Parathyroid adenoma (tissue), 2 donors: ENCODE measurements around the gene ADGRL3.

Experiments
- H2AFZ ChIP-seq: fragments of 300-600 bp; sonication (generic); one replicate; pipeline ENCODE4 v1.7.0; 2017; ENCODE audit warnings: antibody characterized with exemption, mild to moderate bottlenecking
- H3K27ac ChIP-seq: fragments of 300-600 bp; sonication (generic); one replicate; pipeline ENCODE4 v1.7.0; 2017
- H3K27me3 ChIP-seq: fragments of 300-600 bp; sonication (generic); one replicate; pipeline ENCODE4 v1.7.0; 2017; ENCODE audit warnings: low read length; ENCODE audit not compliant: control insufficient read depth, insufficient read depth
- H3K36me3 ChIP-seq: fragments of 300-600 bp; sonication (generic); one replicate; pipeline ENCODE4 v1.7.0; 2017; ENCODE audit warnings: low read length; ENCODE audit not compliant: control insufficient read depth, insufficient read depth
- H3K4me1 ChIP-seq: fragments of 300-600 bp; sonication (generic); one replicate; pipeline ENCODE4 v1.7.0; 2017; ENCODE audit warnings: control low read depth
- H3K4me2 ChIP-seq: fragments of 300-600 bp; sonication (generic); one replicate; pipeline ENCODE4 v1.7.0; 2017; ENCODE audit warnings: low read length
- H3K4me3 ChIP-seq: fragments of 300-600 bp; sonication (generic); one replicate; pipeline ENCODE4 v1.7.0; 2017; ENCODE audit warnings: low read depth, low read length
- H3K79me2 ChIP-seq: fragments of 300-600 bp; sonication (generic); one replicate; pipeline ENCODE4 v1.7.0; 2017; ENCODE audit warnings: control low read depth
- H3K9ac ChIP-seq: fragments of 300-600 bp; sonication (generic); one replicate; pipeline ENCODE4 v1.7.0; 2017; ENCODE audit warnings: mild to moderate bottlenecking
- H3K9me3 ChIP-seq: fragments of 300-600 bp; sonication (generic); one replicate; pipeline ENCODE4 v1.7.0; 2017; ENCODE audit warnings: low read length; ENCODE audit not compliant: control insufficient read depth
- CTCF ChIP-seq: fragments of 300-600 bp; sonication (generic); IDR thresholded peaks from one replicate; pipeline ENCODE4 v1.7.0; 2017; ENCODE audit warnings: antibody characterized with exemption, mild to moderate bottlenecking
- donor health status: primary hyperparathyroidism.

ADGRL3 gene

GRCh38 chr4:61220556-61220955 lies 20.4 kb downstream of the ADGRL3 start:
- no peak overlapping the region for H3K9ac ChIP-seq
- H3K79me2 ChIP-seq = no peaks in the 10 kb centered on the region
- H3K36me3 ChIP-seq = no peaks in the 10 kb centered on the region
- no peaks in the 10 kb centered on the region for H3K27me3 ChIP-seq
- no peaks in the 10 kb centered on the region for H3K9me3 ChIP-seq
- H3K4me3 ChIP-seq = no peak overlapping the region
- H3K4me2 ChIP-seq = no peak overlapping the region
- H3K27ac ChIP-seq = no peak overlapping the region
- no peak for TF ChIP-seq CTCF
- no peaks in the 10 kb centered on the region for H3K4me1 ChIP-seq
- H2AFZ ChIP-seq = no peak overlapping the region

DNA sequence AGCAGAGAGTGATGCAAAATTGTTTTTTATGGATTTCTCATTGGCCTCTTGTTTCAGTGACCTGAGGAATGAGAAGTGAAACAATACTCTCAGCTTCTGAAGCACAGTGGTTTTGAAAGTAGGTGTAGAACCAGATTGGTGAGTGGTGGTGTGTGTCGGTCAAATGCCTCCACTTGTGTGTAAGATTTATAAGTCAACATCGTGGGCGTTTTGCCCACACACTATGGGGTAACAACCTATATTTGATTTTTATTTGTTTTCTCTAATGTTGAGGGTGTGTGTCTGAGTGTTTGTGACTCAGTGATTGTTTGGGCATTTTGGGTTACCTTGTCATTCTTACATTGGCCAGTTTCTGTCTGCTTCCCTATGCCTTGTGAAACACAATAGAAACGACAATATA lies 23.3 kb downstream of the ADGRL3 start:
- H3K4me2 ChIP-seq = no peak overlapping the region
- H3K4me1 ChIP-seq = no peaks in the 10 kb centered on the region
- no peak overlapping the region for H3K9ac ChIP-seq
- no peak overlapping the region for H2AFZ ChIP-seq
- no peaks in the 10 kb centered on the region for H3K27me3 ChIP-seq
- H3K27ac ChIP-seq = no peak overlapping the region
- H3K9me3 ChIP-seq = no peaks in the 10 kb centered on the region
- no peak overlapping the region for H3K4me3 ChIP-seq
- H3K79me2 ChIP-seq = no peaks in the 10 kb centered on the region
- H3K36me3 ChIP-seq = no peaks in the 10 kb centered on the region
- no peak for TF ChIP-seq CTCF

GRCh38 chr4:61224573-61224972 lies 24.4 kb downstream of the ADGRL3 start:
- no peak overlapping the region for H3K27ac ChIP-seq
- no peak overlapping the region for H2AFZ ChIP-seq
- H3K79me2 ChIP-seq = no peaks in the 10 kb centered on the region
- no peak overlapping the region for H3K9ac ChIP-seq
- no peak for TF ChIP-seq CTCF
- no peak overlapping the region for H3K4me2 ChIP-seq
- H3K4me1 ChIP-seq = no peaks in the 10 kb centered on the region
- H3K4me3 ChIP-seq = no peak overlapping the region
- H3K27me3 ChIP-seq = no peaks in the 10 kb centered on the region
- no peaks in the 10 kb centered on the region for H3K36me3 ChIP-seq
- H3K9me3 ChIP-seq = no peaks in the 10 kb centered on the region

DNA sequence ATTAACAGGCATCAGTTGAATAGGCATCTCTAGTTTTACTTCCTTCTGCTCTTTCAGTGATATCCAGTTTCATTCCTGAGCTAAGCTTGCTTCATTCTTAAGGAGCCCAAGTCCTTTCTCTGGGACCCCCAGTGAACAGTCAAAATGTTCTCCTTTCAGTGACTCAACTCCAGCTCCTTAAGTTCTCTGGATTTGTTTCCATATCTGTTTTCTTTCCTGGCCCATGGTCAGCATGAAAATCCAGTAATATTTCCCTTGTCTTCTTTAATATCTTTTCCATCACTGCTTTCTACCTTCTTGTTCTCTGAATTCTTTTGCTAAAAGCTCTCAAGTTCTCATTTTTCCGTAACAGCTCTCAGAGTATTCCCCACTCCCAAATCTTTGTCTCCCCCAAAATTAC lies 25.5 kb downstream of the ADGRL3 start:
- no peaks in the 10 kb centered on the region for H3K27me3 ChIP-seq
- H3K9ac ChIP-seq = no peak overlapping the region
- H2AFZ ChIP-seq = no peak overlapping the region
- H3K79me2 ChIP-seq = no peaks in the 10 kb centered on the region
- TF ChIP-seq CTCF = no peak
- no peaks in the 10 kb centered on the region for H3K9me3 ChIP-seq
- no peak overlapping the region for H3K4me3 ChIP-seq
- no peaks in the 10 kb centered on the region for H3K4me1 ChIP-seq
- no peak overlapping the region for H3K4me2 ChIP-seq
- no peaks in the 10 kb centered on the region for H3K36me3 ChIP-seq
- H3K27ac ChIP-seq = no peak overlapping the region

GRCh38 chr4:61231421-61231820 lies 31.3 kb downstream of the ADGRL3 start:
- Histone ChIP-seq H3K27me3 (no peaks in the 10 kb centered on the region), H3K4me1 (no peaks in the 10 kb centered on the region), H3K4me3 (no peak overlapping the region), H3K36me3 (no peaks in the 10 kb centered on the region), H3K79me2 (no peaks in the 10 kb centered on the region), H3K4me2 (no peak overlapping the region), H2AFZ (no peak overlapping the region), H3K9ac (no peak overlapping the region), H3K9me3 (no peaks in the 10 kb centered on the region), H3K27ac (no peak overlapping the region)
- TF ChIP-seq CTCF = no peak
